Pancreas (tissue), 10 donors: ENCODE measurements around the gene MYCBPAP. TPM values are rescaled to one million over a fixed set of nuclear protein-coding genes. Genes with fewer than 3 reads are reported as not detected.

ENCODE experiments used
- ATAC-seq, 4 donors: fragments of 200-7000 bp; cut with Tn5 transposase; one replicate each; pipeline versions ENCODE4 v1.8.0 to v1.9.1; 2020; ENCODE audit warnings: mild to moderate bottlenecking in 4 of 4, moderate library complexity in 4 of 4
- DNase-seq, 6 donors: peaks; one replicate each; pipeline ENCODE4 v3.0.0-alpha.2; 2020
- FAIRE-seq: peaks from 2 replicates; lab custom pipeline; 2012; peaks lifted over from hg19 to GRCh38; lab: Jason Lieb, UNC
- H3K27ac ChIP-seq, 4 donors: fragments of 200-600 bp; sonication (generic); 1 replicate in 3 of 4; 2 replicates in 1 of 4; pipeline versions ENCODE4 v1.5.0 to v1.8.0; 2020
- H3K27me3 ChIP-seq, 4 donors: fragments of 200-600 bp; one replicate each; pipeline ENCODE4 v1.8.0; 2021
- H3K36me3 ChIP-seq, 3 donors: fragments of 200-600 bp; sonication (generic) in 1 of 3; one replicate each; pipeline versions ENCODE4 v1.5.0 to v1.8.0; 2020 to 2021
- H3K4me1 ChIP-seq, 3 donors: fragments of 200-600 bp; one replicate each; pipeline ENCODE4 v1.8.0; 2021
- H3K4me3 ChIP-seq, 4 donors: fragments of 200-600 bp; sonication (generic) in 2 of 4; one replicate each; pipeline versions ENCODE4 v1.5.0 to v1.8.0; 2020 to 2021
- H3K9me3 ChIP-seq, 4 donors: fragments of 200-600 bp; one replicate each; pipeline ENCODE4 v1.8.0; 2021
- CTCF ChIP-seq, 4 donors: fragments of 200-600 bp; sonication (generic) in 3 of 4; IDR thresholded peaks; one replicate each; pipeline versions ENCODE4 v1.5.0 to v1.8.0; 2021; ENCODE audit warnings: antibody characterized with exemption in 4 of 4
- WGBS, 2 donors: extraction: QIAGEN DNeasy Blood & Tissue Kit; methylation state at CpG; one replicate each; pipeline ENCODE4 v1.1.7; 2013; 5-methylcytosine and 5-hydroxymethylcytosine counted together
- intact Hi-C, 3 donors: fragments of 100-400 bp; cut with DNase I; formaldehyde crosslinking; loops; one replicate each; pipeline versions ENCODE4 v1.11.1 to v1.14.2; 2022
- polyA plus RNA-seq, 2 donors: library from polyadenylated mRNA; stranded (reverse); fragments of 200-250 nt; gene quantifications; one replicate each; pipeline ENCODE4 v1.2.3, GENCODE V29; 2013
- total RNA-seq, 6 donors: library from RNA; stranded (reverse); fragmentation: NEBNext Ultra II Directional in 4 of 6; extraction: Animal tissue kit (Norgen Biotek cat#: 25700) in 4 of 6; gene quantifications; one replicate each; pipeline versions ENCODE4 v1.2.1 to v1.2.4, GENCODE V29; 2021 to 2023
- donor health status: healthy with polysubstance abuse.
- donor health status: DM: no; HTN: no; CAD: no; lungs with moderate emphysema.
- donor health status: DM: no; HTN: no; CAD: no.
- donor health status: control.
- donor health status: control.
- donor health status: Bipolar disorder and iron deficiency.
- donor health status: DM: yes; HTN: yes; CAD: no.
- donor health status: DM: no; HTN: no; CAD: no.
- donor health status: DM: no; HTN: no; CAD: no.
- donor health status: DM: yes; HTN: yes; CAD: no.

MYCBPAP gene
- total and polyA plus RNA-seq, 8 donors: 0.43 to 1.7 (median 1.0) TPM

- 82 to 93% methylated on average over 6 to 8 of the region's 8 CpGs for WGBS, 2 donors
- DNase-seq (no peak), ATAC-seq (no peak), FAIRE-seq (no peak)
- H3K36me3 ChIP-seq: no peaks in the 10 kb centered on the region
- H3K4me3 ChIP-seq: no peak overlapping the region
- no peaks in the 10 kb centered on the region for H3K4me1 ChIP-seq
- H3K27me3 ChIP-seq: no peaks in the 10 kb centered on the region
- H3K27ac ChIP-seq: no peak overlapping the region
- intact Hi-C loops: no loop called here
- no peak for TF ChIP-seq CTCF (IDR thresholded peaks at IDR 0.05)
- H3K9me3 ChIP-seq: no peaks in the 10 kb centered on the region
Observed at GRCh38 chr17:50492214-50492613, 16.0 kb upstream of the MYCBPAP start.

GRCh38 chr17:50493744-50494143, 14.5 kb upstream of the MYCBPAP start:
- TF ChIP-seq CTCF (IDR thresholded peaks at IDR 0.05): no peak
- Histone ChIP-seq H3K9me3 (no peaks in the 10 kb centered on the region), H3K4me3 (no peak overlapping the region), H3K27ac (no peak overlapping the region), H3K27me3 (no peaks in the 10 kb centered on the region), H3K4me1 (no peaks in the 10 kb centered on the region), H3K36me3 (no peaks in the 10 kb centered on the region)
- WGBS, 2 donors: 29 to 47% methylated on average over 3 of the region's 3 CpGs
- intact Hi-C loops: no loop called here
- ATAC-seq: no peak
- FAIRE-seq: no peak
- DNase-seq: no peak

DNA sequence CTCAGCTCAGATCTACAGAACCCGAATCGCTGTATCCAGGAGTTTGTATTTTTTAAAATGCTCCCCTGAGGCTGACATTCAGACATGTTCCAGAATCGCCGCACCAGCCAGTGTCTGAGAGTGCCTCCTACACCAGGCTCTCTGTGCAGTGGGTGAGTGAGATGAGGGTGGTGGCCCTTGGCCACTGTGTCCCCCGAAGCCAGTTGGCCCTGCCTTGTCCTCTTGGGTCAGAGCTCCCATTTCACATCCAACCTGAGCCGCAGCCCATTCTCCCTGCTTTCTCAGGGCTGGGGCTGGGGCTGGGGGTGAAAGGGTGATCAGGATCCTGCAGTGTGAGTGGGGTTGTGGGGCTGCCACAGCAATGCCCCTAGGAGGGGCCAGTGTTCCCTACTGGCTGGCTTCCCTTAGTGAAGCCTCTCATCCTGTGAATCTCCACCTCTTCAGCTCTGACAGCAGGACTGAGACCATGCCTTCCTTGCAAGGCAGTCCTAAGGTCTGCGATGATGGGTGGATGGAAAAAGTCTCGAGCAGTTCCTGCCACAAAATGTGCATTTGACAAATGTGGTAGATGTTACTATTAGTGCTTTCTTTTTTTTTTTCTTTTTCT, 12.9 kb upstream of the MYCBPAP start:
- DNase-seq (no peak), FAIRE-seq (no peak)
- intact Hi-C loops: no loop called here

GRCh38 chr17:50495918-50496317, 12.3 kb upstream of the MYCBPAP start:
- H3K4me3 ChIP-seq: no peak overlapping the region
- H3K36me3 ChIP-seq: no peaks in the 10 kb centered on the region
- 94 to 96% methylated on average over 8 of the region's 8 CpGs for WGBS, 2 donors
- no peak for DNase-seq
- intact Hi-C loops: no loop called here
- no peaks in the 10 kb centered on the region for H3K4me1 ChIP-seq
- no peaks in the 10 kb centered on the region for H3K9me3 ChIP-seq
- no peak for FAIRE-seq
- no peak for ATAC-seq
- H3K27ac ChIP-seq: no peak overlapping the region
- TF ChIP-seq CTCF (IDR thresholded peaks at IDR 0.05): no peak
- H3K27me3 ChIP-seq: no peaks in the 10 kb centered on the region

More for the DNA sequence above, 12.9 kb upstream of the MYCBPAP start:
- Histone ChIP-seq H3K27ac (no peak overlapping the region), H3K4me3 (no peak overlapping the region), H3K4me1 (no peaks in the 10 kb centered on the region), H3K27me3 (no peaks in the 10 kb centered on the region), H3K9me3 (no peaks in the 10 kb centered on the region), H3K36me3 (no peaks in the 10 kb centered on the region)
- TF ChIP-seq CTCF (IDR thresholded peaks at IDR 0.05): no peak
- WGBS, 2 donors: 84 to 86% methylated on average over 8 of the region's 8 CpGs
- no peak for ATAC-seq

- DNase-seq: no peak
- 78 to 81% methylated on average over 7 of the region's 7 CpGs for WGBS, 2 donors
- ATAC-seq: no peak
- H3K9me3 ChIP-seq: no peaks in the 10 kb centered on the region
- H3K27me3 ChIP-seq: no peaks in the 10 kb centered on the region
- TF ChIP-seq CTCF (IDR thresholded peaks at IDR 0.05): no peak
- no peak for FAIRE-seq
- no peak overlapping the region for H3K4me3 ChIP-seq
- H3K36me3 ChIP-seq: no peaks in the 10 kb centered on the region
- intact Hi-C loops: no loop called here
- H3K27ac ChIP-seq: no peak overlapping the region
- no peaks in the 10 kb centered on the region for H3K4me1 ChIP-seq
Observed at GRCh38 chr17:50498021-50498874, 10.0 kb upstream of the MYCBPAP start.
